Measurements from ENCODE around the gene C2CD3.
"Not testable (repeated sequence)": the region's sequence is repeated elsewhere in the genome, so short reads cannot be mapped to it uniquely, and the experiment has no call there.

C2CD3 gene

DNA sequence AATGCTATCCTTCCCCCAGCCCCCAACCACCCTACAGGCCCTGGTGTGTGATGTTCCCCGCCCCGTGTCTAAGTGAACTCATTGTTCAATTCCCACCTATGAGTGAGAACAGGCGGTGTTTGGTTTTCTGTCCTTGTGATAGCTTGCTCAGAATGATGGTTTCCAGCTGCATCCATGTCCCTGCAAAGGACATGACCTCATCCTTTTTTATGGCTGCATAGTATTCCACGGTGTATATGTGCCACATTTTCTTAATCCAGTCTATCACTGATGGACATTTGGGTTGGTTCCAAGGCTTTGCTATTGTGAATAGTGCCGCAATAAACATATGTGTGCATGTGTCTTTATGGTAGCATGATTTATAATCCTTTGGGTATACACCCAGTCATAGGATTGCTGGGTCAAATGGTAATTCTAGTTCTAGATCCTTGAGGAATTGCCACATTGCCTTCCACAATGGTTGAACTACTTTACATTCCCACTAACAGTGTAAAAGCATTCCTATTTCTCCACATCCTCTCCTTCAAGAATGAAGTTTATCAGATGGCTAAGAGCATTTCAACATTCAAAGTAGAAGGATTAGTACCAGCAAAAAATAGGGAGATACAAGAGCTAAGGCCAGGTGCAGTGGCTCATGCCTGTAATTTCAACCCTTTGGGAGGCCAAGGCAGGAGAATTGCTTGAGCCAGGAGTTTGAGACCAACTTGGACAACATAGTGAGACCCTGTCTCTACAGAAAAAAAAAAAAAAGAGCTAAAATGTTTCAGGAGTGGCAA is 50.4 kb downstream of the C2CD3 start:
- not testable (repeated sequence) for DNase-seq

DNA sequence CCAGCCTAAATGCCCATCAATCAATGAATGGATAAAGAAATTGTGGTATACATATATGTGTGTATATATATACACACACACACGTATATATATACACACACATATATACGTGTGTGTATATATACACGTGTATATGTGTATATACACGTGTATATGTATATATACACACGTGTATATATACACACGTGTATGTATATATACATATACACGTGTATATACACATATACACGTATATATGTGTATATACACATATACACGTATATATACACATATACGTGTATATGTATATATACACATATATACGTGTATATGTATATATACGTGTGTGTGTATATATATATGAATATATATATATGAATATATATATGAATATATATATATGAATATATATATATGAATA is 54.1 kb downstream of the C2CD3 start:
- no peak for DNase-seq

DNA sequence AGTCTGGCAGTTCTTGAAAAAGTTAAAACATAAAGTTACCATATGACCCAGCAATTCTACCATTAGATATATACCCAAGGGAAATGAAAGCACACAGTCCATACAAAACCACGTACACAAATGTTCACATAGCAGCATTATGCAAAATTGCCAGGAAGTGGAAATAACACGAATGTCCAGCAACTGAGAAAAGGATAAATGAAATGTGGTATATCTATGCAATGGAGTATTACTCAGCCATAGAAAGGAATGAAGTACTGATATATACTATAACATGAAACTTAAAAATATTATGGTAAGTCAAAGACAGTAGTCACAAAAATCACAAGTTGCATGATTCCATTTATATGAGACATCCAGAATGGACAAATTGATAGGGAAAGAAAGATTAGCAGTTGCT is 57.9 kb downstream of the C2CD3 start:
- no peak for DNase-seq

DNA sequence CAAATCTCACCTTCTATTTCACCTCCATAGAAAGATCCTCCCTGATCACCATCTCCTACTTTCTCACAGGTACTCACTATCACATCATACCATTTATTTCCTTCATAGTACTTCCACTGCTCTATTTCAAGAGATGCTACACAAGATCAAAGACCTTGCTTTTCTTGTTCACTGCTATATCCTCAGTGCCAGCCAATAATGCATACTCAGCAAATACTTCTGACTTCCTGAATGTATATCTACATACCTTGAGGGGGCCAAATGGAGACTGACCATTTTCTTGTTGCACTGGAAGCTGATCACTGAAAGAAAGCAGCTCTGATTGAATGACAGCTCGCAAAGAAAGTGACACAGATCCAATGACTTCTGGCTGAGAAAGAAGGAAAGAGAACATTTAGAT is 64.7 kb downstream of the C2CD3 start:
- DNase-seq, result no peak

DNA sequence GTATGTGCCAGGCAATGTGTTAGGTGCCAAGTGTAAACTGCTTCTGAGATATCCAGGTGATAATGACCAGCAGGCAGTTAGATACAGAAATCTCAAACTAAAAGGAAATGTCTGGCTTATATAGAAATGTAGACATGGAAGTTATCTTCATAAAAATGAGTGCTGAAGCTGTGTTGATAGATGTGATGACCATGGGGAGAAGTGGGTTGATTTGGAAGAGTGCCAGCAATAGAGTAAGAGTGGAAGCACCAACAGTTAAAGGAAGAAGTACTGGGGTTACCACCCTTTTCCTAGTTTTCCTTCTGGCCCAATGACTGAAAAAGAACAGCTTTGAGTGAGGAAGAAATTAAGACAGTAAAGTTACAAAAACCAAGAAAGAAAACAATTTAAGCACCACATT is 68.5 kb downstream of the C2CD3 start:
- DNase-seq, result no peak

DNA sequence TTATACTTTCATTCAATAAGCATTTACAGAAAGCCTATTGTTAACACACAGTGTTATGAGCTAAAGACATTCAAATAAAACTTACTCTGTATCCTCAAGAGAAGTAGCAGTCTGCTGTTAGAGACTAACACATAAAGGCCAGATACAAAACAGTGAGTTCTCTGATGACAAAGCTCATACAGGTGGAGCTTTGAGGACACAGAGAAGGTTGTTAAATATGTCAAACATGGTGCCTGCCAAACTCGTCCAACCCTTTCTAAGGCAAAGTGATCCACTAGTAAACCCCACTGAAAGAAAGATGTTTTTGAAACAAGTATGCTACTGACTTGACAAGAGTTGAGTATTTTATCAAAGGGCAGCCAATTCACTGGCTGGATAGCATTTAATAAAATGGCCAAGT is 70.1 kb downstream of the C2CD3 start:
- DNase-seq, result no peak

DNA sequence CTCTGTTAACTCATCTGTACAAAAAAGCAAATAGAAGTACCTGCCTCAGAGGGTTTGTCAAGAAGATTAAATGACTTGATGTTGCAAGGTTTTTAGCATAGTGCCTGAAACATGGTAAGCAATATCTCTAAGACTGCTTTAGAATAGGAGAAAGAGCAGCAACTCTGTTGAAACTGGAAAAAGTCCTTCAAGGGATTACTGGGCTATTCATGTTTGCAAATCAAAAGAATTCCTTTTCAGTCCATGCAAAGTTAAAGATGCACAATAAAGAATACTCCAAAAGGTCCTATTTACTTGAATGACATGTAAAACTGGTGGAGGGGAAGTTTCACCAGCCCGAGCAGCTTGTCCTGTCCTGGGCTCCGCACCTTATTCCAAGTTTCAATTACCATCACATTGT is 70.6 kb downstream of the C2CD3 start:
- no peak for DNase-seq

DNA sequence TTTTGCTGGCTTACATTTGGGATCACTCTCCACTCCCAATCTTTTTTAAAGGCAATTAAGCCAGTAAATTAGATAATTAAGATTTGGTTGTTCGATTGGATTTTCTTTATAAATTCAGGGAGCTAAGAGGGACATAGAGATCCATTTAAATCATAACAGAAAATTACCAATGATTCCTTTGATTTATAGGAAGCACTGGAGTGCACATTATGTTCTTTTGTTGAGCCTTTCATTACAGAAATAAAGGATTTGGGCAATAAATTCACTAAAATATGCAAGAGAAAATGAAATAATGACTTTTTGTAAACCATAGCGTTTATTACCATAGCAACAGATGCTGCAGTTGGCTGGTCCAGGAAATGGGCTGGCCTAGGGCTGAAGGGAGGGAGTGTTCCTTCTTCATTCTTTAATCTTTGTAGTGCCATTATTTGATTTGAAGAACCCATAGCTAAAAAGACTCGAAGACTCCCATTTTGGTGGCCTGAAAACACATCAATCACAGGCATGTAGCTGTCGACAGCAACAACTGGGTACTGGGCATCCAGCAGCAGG is 73.0 kb downstream of the C2CD3 start:
- DNase-seq, result no peak

DNA sequence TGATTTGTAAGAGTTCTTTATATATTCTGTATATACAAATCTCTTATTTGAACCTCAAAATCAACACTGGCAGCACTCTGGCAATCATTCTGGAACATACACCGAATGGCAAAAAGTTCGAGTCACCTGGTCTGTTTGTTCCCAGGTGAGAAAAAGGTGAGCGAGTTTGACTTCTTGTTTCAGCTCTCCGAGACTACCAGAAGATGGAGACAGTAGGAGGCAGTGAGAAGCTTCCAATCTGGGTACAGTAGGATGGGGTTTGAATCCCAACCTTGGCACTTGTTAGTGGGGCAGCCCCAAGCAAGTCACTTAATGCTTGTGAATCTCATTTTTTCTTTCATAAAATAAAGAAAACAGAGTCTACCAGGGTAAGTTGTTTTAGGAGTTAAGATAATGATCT is 76.4 kb downstream of the C2CD3 start:
- no peak for DNase-seq

DNA sequence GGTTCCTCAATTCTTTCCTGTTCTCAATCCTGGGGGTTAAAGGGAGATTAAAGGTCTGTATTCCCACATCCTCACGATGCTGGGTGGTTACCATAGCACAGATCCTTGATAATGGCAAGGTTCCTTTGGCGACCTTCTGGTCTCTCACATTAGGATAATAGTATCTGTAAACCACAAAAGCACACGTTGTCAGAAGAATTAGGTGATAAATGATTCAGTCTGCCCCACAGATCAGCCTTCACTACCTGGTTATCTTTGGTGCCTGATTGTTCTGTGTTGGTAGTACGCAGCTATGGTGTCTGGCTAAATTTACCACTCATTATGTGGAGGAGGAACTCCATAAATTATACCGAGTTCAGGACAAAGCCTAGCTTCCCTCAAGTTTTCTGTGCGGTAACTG is 78.4 kb downstream of the C2CD3 start:
- DNase-seq, result no peak

DNA sequence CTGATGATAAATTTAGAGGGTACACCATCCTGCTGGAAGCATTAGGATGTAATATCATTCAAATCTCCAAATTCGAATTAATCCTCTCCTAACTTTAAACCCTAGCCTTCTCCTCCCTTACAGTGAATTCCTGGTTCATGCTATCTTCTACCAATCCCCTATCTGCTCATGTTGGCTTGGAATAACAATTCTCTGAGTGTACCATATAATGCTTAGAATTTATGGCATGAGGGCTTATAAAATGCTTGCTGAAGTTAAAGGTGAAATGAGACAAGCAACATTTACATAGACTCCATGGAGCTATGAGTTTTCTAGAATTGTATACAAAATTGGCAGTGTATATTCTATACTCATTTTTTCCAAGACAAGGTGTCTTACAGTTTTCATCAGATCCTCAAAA is 79.3 kb downstream of the C2CD3 start:
- DNase-seq, result no peak

DNA sequence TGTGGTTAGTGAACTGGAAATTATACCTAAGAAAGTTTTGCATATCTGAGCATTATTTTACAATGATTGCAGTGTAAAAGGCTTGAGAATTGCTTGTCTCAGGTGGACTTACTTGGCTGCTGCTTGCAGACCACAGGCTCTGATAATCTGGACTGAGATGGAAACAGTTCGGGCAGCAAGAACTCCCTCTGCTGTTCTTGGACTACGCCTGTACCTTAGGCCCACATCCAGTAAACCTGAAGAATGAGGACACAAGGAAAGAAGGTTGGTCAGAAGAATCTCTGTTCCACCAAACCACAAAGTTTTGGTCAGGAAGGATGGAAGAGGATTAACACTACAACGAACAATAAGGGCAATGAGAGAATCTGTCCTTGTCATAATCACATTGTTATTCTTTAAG is 80.1 kb downstream of the C2CD3 start:
- no peak for DNase-seq

DNA sequence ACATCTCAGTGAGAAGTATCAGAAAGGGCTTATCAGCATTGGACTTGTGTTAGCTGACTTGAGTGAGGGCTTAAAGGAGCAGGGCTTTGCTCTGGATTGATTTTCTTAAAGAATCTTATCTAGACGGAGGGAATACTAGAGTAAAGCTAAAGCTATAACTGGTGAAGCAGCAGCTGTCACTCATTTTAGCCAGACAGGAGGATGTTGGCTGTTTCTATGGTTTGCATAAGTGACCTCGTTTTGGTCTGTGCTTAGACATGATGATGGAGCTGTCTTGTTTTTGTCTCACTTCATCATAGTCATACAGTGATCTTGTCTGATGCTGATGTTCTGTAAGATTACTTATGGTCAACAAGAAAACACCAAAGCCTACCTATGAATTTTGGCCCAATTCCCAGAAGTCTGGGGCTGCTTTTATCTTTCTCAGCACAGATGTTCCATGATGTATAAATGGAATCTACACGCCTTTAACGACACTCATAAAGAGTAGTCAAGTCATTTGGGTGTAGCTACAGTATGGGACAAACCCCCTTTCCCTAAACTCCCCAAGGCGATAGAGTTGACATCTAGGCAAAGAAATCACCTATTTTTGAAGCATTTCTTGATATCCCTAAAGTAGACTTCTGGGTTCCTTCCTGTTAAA is 84.4 kb downstream of the C2CD3 start:
- no peak for DNase-seq

DNA sequence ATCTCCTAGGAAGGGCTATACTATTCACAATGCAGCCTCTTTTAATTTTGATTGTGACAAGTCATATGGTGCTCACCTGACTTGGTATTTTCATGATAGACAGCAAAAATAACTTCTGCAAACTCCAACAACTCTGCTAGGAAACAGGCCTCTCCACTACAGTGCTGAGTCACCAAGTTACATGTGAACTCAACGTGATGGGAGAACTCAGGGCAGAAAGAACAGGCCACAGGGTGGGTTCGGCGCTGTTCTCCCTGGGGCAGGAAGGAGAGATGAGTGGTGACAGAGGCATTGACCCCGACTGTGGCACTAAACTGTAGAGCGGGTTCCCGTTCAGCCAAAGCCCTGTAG is 85.3 kb downstream of the C2CD3 start:
- no peak for DNase-seq

DNA sequence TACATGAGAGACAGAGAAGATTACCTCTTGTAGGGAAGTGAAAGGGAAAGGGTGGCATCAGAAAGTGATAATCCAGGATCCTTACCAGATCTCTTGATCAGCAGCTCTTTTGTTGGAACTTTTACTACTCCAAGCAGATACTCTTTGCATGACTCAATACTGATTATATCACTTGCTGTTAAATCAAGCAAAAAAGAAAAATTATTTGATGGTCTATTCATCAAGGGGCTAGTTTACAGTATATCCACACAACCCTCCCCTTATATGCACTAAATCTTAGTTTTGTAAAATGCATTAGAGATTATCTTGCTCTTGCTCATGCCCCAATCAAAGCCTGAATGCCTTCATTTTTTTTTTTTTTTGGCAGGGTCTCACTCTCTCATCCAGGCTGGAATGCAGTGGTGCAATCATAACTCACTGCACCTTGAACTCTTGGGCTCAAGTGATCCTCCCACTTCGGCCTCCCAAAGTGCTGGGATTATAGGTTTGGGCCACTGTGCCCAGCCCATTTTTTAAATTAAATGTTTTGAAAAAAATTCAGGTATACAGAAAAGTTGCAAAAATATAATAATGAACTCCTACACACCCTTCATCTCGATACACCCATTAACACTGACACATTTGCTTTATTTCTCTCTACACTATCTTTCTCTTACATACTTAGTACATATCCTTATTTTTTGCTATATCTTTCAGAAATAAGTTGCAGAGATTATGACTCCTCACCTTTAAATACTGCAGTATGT is 85.8 kb downstream of the C2CD3 start:
- no peak for DNase-seq

DNA sequence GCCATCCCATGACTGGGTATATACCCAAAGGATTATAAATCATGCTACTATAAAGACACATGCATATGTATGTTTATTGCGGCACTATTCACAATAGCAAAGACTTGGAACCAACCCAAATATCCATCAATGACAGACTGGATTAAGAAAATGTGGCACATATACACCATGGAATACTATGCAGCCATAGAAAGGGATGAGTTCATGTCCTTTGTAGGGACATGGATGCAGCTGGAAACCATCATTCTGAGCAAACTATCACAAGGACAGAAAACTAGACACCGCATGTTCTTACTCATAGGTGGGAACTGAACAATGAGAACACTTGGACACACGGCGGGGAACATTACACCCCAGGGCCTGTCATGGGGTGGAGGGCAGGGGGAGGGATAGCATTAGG is 86.9 kb downstream of the C2CD3 start:
- not testable (repeated sequence) for DNase-seq

DNA sequence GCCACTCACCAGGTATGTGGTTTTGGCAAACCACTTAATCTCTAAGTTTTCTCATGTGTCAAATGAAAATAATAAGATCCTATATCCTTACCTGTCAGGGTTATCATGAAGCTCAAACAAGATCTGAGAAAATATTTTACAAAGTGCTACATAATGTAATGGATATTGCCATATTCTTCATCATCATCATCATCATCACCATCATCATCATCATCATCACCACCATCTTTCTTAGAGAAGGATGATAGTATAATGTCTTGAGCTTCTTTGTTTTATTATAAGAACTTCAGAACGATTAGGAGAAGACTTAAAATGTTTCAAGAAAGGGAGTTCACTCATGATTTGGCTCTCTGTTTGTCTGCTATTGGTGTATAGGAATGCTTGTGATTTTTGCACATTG is 89.4 kb downstream of the C2CD3 start:
- no peak for DNase-seq

DNA sequence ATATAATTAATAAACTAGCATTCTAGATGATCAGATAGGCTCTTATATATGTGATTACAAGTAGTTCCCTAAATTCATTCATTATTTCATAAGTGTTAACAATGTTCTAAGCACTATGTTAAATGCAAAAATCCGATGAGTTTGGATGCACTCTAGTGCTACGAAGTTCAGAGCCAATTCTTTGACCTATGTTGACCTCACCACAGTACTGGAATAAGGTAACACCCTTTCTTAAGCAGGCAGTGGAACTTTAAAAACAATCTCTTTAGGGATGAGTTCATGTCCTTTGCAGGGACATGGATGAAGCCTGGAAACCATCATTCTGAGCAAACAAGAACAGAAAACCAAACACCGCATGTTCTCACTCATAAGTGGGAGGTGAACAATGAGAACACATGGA is 93.6 kb downstream of the C2CD3 start:
- no peak for DNase-seq

DNA sequence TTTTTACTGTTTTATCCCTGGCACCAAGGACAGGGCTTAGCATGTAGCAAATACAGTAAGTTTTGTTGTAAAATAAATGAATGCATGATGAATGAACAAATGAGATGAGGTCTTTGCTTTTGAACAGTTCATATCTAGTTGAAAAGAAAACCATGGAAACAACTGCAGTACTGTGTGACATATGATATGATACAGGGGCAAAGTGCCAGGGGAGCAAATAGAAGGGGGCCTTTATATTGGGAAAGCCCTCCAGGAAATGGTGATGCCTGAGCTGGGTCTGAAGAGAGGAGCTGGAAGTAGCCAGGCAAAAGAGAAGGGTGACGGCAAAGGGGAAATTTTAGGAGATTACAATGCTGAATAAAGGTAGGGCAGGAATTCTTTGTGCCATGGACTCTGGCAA is 98.1 kb downstream of the C2CD3 start:
- no peak for DNase-seq

DNA sequence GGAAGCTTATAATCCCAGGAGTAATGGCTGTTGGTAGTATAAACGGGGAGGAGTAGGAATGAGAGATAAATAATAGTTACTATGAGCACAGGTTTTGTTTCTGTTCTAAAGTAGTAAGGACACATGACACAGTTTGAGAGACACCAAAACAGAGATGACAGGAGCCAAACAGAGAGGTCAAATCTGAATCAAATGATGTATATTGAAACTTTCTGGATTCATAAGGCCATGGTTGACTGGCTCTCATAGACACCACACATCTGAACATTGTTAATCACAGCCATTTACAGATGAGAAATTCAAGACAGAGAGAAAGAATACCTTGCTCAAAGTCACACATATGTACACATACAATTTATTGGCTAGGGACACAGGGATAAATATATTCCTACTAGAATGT is 98.5 kb downstream of the C2CD3 start:
- DNase-seq, result no peak

DNA sequence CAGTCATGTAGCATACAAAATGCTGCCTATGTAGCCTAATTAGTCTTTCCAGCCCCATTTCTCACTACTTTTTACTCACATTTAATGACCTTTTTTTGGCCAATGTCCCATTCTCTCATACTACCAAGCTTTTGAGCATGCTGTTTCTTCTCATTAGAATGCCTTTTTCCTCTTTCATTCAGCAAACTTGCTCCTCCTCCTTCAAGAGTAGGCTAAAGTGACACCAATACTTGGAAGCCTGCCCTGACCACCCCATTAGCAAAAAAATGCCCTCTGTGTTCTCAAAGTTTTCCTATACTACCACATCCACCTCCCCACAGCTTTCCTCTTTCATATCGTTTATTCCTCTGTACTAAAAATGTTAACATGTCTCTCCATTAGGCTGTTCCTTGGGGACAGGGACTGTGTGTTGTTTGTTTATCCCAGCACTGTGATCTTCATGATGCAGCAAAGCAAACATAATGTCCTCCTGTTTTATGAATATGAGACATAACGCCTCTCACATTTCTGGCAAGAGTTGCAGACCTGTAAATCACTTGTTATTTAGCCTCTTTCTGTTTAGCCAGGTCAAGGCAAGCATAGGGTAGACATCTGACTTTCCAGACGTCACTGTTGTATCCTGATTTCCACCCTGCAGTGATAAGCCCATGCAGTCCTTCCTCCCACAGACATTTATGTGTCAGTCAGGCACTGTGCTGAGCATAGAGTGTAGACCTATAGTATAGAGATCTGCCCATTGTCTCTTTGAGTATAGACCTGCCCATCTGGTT is 99.9 kb downstream of the C2CD3 start:
- no peak for DNase-seq

DNA sequence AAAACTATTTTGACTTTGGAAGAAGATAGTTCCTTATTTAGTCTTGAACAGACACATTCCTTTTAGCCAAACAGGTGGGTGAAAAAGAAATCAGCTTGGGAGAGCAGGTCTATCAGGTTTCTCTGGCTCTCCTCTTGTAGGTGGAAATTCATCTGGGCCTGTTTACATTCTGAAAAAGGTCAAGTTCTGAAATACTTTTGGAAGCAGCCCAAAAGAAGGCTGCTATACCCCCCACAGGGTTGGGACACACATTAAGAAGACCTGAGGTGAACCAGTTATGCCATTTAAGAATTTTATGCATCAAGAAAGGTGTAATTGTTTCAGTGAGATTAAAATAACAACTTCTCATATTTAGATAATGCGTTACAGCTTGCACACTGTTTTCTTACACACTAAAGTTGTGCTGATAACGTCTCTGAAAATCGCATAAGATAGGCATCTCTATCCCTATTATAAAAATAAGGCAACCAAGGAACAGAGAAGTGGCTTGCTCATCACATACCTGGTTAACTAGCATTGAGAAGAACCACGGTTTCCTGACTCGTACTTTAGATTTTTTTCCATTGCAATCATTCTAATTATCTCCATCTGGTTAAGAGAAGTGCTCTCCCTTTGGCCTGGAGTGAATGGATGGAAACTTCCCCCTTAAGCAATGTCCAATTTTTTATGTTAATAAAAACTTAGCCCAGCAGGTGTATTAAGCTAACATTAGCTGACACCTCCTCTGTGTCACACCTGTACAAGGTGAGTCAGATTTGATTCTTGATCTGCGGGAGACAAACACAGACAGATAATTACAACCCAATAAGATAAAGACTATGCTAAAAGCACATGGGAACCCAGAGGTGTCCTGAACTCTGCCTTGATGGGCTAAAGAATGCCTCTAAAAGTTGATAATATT is 101.4 kb downstream of the C2CD3 start:
- no peak for DNase-seq

Measured in HCEC 1CT (cell line).